Measurements from ENCODE around the gene ZNF579.
A peak's percentile ranks its signal among the peaks of the same experiment; 100 is the strongest.

ZNF579 gene

DNA sequence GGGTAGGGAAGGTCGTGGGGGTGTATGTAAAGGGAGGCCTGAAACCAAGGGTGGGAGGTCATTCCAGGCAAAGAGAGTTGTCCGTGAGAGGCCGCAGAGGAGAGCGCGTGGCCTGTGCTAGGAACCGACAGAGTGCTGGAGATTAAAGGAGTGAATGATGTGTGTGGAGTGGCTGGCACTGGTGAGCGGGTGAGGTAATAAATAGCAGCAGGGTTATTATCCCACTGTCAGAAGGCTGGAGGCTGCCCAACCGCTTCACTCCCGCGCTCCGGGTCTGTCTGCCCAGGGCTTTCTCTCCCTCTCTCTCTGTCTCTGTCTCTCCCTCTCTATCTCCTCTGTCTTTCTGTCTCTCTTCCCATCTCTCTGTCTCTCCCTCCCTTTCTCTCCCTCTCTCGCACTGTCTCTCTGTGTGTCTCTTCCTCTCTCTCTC, 17.4 kb downstream of the ZNF579 start:
- DNase-seq: no peak

DNA sequence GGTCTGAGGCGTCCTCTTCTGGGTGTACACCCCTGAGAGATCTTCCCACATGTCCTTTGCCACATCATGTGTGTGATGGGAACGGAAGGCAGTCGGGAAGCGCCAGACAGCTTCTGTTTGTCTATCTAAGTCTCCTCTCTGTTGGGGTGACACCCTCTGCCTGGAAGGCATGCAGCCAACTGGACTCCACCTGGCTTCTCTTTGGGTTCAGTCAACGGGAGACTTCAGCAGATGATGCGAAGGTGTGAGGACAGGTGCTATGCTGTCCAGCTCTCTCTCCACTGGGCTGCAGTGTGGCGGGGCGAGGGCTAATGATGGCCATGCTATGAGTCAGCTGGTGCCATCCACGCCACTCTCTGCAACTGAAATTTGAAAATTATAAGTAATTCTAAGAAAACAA, 21.0 kb downstream of the ZNF579 start:
- DNase-seq: no peak

DNA sequence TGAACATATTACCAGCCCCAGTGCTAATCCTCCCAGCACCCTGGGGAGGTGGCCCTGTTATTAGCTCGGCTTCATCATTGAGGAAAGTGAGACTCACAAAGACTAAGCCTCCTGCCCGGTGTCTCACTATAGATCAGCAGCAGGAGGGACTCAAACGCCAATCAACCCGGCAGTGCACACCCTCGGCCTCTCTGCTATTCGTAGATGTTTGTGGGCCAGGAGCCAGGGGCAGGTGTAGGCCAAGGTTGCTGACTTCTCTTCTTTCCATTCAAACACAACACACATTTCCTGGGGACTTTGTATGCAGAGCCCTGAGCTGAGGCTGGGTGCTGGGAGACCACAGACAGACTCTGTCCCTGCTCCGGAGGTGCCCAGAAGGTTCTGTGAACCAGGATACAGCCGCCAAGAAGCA, 25.9 kb downstream of the ZNF579 start:
- no peak for DNase-seq

DNA sequence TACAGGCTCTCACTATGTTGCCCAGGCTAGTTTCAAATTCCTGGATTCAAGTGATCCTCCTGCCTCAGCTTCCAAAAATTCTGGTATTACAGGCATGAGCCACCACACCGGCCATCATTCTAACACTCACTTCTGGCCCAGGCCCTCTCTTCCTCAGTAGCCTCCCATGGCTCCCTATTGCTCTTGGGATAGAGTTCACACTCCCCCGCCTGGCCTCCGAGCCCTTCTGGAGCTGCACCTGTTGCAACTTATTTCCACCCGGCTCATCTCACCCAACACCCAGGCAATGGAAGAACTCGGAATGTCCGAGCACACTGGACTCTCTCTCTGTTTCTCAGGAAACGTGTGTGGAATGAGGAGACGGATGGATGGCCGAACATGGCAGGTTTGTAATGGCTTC, 26.3 kb downstream of the ZNF579 start:
- no peak for DNase-seq

DNA sequence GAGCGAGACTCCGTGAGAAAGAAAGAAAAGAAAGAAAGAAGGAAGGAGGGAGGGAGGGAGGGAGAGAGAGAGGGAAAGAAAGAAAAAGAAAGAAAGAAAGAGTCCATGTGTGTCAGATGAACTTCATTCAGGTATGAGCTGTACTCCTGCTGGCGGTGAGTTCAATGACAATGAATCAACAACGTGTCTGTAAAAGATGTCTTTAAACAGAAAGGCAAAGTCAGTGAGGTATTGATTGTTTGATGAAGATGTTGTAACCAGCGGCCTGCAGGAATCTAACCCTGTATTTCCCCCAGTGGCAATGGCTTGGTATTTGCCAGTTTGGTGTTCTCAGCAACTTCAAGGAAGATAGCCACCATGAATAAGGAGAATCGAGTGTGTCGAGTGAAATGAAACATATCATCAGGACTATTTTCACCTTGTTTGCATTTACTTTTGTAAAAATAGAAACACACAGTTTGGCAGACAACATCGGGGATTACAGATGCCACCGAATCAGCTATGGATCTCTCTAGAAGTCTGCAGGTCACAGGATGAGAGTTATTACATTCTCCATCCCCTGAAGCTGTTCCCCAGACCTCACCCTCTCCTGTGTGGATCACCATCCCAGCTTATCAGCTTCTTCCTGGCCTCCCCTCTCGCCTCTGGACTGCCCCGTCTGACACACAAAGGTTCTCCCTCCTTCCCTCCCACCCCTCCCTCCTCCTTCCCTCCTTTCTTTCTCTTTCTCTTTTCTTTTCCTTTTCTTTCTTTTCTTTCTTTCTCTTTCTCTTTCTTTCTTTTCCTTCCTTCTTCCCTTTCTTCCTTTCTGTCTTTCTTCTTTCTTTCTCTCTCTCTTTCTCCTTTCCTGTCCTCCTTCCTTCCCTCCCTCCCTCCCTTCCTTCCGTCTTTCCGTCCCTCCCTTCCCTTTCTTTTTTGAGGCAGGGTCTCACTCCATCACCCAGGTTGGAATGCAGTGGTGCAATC, 27.1 kb downstream of the ZNF579 start:
- no peak for DNase-seq

DNA sequence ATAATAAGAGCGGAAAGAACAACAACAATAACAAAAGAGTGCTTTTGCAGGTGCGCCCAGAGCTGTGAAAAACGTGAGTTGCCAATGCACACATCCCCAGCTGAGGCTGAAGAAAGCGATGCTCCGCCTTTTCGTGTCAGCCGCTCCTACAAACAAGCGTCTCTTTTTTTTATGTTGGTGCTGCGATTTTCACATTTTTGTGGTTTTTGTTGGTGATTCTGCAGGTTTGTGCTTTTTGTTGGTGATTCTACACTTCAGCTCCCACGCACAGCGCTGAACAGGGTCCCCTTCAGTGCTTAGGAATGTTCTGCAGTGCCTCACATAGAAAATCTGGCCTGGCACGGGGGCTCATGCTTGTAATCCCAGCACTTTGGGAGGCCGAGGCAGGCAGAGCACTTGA, 28.0 kb downstream of the ZNF579 start:
- DNase-seq: no peak

DNA sequence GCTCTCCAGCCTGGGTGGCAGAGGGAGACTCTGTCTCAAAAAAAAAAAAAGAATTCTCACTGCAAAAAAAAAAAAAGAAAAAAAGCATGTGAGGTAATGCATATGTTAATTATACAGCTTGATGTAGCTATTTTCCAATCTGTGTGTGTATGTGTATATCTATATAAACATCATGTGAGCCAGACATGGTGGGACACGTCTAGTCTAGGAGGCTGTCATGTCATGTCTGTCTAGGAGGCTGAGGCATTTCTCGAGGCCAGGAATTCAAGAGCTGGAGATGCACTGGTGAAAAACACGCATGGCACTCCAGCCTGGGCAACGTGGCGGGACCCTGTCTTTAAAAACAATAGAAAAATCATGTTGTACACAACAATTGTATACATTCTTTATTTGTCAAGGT, 28.4 kb downstream of the ZNF579 start:
- DNase-seq: no peak

DNA sequence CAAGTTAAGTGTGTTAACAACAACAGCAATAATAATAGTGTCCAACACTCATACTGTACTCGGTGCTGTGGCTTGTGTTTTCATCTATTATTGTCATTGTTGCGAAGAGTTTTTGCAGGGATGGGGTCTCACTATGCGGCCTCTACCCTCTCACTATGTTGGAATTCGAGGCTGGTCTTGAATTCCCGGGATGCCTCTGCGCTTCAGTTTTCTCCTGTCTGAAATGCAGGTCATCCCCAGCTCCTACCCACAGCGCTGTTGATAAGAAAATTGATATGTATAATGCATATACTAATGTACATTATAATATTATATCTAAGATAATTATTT, 30.4 kb downstream of the ZNF579 start:
- DNase-seq: no peak

DNA sequence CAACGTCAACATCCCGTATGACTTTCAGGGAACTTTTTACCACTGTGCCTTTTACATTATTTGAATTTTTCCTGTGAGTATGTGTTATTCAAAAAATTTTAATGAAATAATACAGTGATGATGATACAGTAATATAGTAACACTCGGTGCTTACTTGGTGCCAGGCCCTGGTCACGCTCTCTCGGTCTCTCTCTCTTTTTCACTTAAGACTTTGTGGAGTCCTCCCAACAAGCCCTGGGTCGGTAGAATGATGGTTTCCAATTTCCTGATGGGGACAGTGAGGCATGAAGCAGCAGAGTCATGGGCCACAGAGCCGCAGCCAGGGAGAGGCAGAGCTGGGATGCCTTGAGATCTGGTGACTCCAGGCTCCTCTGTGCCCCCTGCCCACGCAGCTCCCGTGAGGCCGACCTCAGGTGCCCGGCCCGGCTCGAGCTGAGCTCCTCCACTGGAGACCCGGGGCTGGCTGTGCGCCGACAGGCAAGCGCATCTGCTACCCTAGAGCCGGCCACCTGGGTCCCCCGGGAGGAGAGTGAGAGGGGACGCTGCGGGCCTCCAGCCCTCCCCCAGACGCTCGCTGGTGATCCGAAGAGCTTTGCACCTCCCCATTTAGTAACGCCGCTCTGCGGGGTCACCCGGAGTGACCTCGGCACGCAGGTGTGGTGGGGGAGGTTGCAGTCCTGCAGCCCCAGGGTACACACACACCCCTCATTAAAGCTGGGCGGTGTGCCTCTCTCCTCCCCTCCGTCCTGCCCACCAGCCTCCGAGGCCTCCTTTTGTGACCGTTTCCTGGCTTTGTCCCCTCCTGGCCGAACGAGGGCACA, 30.9 kb downstream of the ZNF579 start:
- DNase-seq: no peak

DNA sequence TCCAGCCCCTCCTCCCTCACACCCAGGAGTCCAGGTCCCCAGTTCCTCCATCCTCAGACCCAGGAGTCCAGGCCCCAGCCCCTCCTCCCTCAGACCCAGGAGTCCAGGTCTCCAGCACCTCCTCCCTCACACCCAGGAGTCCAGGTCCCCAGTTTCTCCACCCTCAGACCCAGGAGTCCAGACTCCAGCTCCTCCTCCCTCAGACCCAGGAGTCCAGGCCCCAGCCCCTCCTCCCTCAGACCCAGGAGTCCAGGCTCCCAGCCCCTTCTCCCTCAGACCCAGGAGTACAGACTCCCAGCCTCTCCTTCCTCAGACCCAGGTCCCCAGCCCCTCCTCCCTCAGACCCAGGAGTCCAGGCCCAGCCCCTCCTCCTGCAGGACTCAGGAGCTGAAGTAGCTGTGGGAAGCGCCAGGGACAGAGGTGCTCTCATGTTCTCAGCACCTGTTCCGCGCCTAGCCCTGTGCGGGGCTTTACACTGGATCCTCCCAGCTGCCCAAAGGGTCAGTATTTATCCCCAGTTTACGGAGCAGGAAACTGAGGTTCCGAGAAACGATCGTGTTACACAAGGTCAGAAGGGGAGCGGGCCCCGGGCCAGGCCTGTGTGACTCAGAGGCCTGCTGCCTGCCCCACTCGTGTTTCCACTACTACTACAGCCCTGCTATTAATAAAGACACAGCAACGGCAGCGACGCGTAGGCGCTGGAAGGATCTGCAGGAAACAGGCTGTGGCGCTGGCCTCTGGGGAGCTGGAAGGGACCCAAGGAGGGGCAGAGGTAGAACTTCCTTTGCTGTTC, 33.6 kb downstream of the ZNF579 start:
- peak; percentile 3 to 80 for DNase-seq

DNA sequence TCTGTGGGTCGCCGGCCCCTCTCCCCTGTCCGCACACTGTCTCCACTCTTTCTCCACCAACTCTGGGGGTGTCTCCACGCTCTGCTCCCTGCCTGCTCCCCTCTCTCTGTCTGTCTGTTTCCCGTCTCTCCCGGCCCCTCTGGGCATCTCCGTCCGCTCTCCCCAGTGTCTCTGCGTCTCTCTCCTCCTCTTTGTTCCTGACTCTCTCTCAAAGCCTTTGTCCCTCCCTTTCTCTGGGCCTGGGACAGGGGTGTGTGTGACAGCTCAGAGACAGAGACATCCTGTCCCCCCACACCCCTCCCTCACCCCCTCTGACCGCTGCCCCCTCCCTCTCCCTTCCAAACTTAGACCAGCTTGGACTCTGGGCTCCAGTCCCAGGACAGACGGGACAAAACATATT, 34.6 kb downstream of the ZNF579 start:
- no peak for DNase-seq

DNA sequence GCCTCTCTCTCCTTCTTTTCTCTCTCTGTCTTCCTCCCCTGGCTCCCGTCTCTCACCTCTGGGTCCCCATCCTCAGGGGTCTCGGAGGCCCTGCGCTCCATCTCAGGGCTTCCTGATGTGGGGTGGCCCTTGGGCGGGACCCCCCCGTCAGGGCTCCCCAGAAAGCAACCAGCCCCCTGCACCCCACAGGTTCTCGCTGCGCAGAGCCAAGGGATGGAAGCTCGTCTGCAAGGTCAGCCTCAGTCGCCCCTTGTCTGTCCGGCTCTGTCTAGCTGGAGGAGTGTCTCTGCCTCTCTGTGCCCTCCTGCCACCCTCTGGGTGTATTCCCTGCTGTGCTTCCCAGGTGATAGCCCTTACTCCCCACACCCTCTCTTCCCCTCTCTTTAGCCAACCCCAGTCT, 35.2 kb downstream of the ZNF579 start, which contains the start of gene SBK3:
Gene SBK3, minus strand, starts transcription at position 101 of the 400 bp plus-strand sequence. Its CDS starts 0 bp downstream, at position 101.
- DNase-seq: no peak

DNA sequence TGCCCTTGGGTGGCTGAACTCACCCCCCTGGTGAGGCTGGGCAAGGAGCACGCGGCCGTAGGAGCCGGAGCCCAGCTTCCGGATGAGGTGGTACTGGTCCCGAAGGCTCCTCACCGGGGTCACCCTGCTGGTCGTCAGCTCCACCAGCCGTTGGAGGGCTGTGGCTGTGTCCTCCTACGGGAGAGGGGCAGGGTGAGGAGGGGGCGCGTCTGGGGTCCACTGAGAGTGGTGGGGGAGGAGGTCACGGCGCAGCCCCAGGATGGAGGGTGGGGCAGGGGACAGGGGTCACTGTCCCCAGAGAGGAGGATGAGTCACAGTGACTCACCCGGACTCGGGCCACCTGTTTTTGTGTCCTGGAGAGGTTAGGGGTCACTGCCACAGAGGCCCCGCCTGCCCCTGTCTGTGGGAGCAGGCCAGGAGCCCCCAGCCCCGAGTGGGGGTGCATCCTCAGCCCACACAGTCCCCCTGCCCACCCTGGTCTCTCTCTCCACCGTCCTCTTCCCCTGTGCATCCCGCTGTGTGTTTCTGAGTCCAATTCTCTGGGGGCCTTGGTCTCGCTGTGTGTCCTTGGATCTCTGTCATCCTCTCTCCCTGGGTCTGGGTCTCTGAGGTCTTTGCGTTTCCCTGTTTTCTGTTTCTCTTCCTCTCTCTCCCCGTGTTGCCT, 35.7 kb downstream of the ZNF579 start:
- DNase-seq: no peak

DNA sequence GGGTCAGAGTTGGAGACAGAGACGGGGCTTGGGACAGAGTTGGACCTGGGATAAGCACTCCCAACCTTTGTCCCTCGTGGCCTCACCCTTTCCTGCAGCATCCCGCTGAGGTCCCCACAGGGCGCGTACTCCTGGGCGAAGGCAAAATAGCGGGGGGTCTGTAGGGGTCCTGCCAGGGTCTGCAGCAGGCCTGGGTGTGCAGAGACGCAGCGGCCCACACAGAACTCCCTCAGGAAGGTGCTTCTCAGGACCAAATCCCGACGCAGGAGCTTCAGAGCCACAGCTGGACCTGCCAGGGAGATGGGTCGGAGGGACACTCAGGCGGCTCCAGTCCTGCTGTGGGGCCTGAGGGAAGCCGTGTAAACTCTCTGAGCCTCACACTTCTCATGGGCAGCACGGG, 36.6 kb downstream of the ZNF579 start:
- no peak for DNase-seq

DNA sequence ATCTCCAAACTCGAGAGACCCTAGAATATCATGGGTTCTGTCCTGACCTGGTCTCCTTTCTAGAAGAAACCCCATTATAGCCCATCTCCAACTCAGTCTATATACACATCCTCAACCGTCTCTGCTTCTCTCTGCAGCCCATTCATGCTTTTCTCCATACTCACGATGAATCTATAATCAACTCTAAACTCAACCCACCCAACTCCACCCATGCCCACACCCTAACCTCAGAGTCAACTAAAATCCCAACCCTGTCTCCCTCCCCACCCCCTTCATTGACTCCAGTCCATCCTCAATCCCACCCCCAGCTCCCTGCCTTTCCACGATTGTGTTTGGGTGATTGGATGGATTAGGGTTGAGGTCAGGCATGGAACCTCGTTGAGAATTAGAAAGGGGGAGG, 37.1 kb downstream of the ZNF579 start:
- DNase-seq: no peak

DNA sequence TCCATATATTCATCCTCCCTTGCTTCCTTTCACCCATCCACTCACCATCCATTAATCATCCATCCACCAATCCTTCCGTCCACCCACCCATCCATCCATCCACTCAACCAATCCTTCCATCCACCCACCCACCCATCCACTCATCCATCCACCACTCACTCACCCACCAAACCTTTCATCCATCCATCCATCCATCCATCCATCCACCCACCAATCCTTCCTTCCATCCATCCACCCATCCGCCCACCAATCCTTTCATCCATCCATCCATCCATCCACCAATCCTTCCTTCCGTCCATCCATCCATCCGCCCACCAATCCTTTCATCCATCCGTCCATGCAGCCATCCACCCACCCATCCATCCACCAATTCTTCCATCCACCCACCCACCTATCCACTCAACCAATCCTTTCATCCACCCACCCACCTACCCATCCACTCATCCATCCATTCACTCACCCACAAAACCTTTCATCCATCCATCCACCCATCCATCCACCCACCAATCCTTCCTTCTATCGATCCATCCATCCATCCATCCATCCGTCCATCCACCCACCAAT, 38.3 kb downstream of the ZNF579 start:
- no peak for DNase-seq

DNA sequence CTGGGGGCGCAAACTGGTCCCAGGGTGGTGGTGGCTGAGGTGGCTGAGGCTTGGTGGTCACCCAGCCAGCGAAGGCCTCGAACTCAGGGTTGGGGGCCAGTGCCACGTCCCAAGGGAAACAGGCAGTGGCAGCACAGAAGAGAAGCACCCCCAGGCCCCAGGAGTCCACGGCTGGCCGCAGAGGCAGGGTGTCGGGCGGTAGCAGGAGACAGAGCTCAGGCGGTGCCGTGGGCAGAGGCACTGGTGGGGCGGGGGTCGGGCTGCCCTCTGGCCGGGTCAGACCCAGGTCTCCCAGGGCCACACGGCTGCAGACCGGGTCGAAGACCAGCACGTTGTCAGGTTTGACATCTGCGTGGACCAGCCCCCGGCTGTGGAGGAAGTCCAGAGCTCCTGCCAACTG, 39.6 kb downstream of the ZNF579 start:
- no peak for DNase-seq

DNA sequence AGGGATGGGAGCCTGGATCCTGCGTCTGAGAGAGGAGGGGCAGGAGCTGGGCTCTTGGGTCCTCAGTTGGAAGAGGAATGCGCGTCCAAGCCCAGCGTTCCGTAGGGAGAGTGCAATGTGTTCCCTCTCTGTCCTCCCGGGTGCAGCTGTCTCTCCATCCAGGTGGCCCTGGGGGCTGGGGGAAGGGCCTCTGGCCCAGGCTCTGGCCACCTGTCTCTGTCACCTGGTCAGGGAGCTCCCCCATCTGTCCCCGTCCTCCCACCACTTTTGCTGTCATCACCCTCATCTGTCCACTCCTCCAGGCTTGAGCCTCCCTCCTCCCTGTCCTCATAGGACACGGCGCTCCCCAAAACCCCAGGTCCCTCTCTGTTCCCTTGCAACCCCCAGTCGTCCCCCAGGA, 40.0 kb downstream of the ZNF579 start:
- no peak for DNase-seq

DNA sequence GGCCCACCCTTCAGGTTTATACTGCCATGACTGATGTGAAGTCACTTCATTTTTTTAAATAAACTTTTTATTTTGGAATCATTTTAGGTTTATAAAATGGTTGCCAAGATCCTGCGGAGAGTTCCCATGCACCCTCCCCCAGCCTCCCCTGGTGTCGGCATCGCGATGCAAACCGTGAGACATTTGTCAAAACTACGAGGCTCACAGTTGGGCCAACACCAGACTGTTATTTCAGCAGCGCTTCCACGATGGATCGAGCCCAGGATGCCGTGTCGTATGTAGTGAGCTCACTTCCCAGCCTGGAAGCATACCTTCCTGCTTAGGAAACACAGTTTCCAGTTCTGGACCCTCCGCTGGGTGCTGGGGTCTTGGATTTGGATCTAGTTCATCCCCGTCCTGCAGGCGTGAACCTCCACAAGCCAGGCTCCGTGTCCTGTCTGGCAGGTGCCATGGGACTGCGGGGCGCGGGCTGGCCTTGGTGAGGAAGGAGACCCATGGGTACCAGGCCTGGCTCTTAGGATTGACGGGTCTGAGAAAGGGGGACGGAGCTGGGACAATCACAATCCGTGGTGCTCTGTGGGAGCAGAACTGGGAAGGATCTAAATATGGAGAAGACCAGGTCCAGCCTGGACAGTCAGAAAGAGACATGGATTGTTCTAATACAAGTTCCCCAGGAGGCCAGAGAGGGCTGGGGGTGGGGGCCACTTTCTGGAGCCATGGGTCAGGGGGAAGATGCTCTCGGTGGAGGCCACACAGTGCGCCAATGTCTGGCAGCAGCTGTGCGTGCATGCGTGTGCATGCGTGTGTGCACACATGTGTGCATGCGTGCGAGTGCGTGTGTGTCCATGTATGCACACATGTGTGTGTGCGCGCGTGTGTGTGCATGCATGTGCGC, 41.3 kb downstream of the ZNF579 start:
- DNase-seq: no peak

DNA sequence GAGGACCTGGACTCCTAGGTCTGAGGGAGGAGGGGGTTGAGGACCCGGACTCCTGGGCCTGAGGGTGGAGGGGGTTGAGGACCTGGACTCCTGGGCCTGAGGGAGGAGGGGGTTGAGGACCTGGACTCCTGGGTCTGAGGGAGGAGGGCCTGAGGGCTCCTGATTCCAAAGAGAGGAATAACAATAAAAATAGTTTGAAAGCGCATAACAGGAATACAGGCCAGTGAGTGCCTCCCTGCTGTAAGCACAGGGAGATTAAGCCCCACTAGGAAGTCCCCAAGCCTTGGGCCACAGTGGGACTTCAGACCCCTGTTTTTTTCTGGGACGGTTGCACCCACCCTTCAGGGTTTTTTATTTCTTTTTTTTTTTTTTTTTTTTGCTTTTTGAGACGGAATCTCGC, 42.5 kb downstream of the ZNF579 start:
- no peak for DNase-seq

DNA sequence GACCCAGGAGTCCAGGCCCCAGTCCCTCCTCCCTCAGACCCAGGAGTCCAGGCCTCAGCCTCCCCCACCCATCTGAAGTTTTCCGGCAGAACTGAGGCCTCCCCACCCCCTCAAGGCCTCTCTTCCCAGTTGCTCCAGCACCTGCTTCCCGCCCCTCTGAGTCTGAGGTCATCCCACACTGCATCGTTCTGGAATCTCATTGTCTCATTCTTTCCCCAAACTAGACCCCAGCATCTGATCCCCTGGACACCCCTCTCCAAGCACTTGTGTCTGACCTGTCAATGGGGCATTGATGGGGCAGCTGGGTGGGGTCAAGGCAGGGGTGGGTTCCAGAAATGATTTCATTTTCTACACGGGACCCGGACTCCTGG, 42.9 kb downstream of the ZNF579 start:
- DNase-seq: no peak
